ENCODE data around the gene STRN4. TPM values are rescaled to one million over a fixed set of nuclear protein-coding genes. Genes with fewer than 3 reads are reported as not detected.

Gene STRN4
- total and polyA plus RNA-seq, 2 donors (not counting 3 experiments of a cell fraction or from before 2014, with no cell fraction given), result 116 to 144 TPM

DNA sequence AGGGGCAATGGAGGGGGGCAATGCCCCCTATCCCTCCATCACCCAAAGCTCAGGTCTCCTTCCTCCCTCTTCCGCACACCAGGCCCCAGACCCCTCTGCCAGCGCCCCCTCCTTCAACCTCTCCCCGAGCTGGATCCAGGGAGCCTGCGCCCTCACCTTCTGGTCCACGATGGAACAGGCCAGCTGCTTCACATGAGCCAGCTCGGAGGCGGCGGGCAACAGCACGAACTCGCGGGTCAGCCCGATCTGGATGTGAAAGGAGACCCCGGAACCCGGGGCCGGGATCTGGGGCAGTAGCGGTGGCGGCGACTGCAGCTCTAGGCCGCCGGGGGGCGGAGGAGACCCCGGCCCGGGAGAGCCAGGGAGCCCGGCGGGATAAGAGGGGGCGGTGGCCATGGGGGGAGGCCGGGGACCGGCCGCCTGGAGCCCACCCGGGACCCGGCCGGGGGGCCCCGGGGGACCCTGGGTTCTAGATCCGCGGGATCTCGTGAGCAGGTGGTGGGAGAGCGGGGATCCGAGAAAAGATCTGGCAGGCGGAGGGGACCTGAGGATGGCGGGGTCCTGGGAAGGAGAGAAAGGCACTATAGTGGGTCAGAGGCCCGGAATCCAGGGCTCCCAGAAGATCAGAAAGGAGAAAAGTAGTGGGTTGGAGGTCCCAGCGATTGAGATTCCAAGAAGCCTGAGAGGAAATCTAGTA lies 30.1 kb downstream of the STRN4 start:
- H3K27ac ChIP-seq (ENCODE audit: insufficient read depth, low read depth, low read length), result peak overlapping the region; percentile 57
- dilution Hi-C loops (cut with MboI; ENCODE audit: extremely low pct_ligation_motif_present, low sequenced_read_pairs), result no loop called here
- CTCF ChIA-PET, result interaction anchor here (4.6 to 5.4 kb wide), 2 partner anchors 12 to 13 kb away, joined by 34 to 74 read pairs; no protein-coding TSS in a partner anchor

More for the DNA sequence above, 30.1 kb downstream of the STRN4 start:
- POLR2A ChIA-PET, result interaction anchor here (0.7 to 0.8 kb wide), 4 partner anchors 15 to 116 kb away, joined by 5 to 6 read pairs (median 6); no protein-coding TSS in a partner anchor
- no peak for DNase-seq (ENCODE audit: low read depth, low spot score)
- no peaks in the 10 kb centered on the region for H3K9me1 ChIP-seq (replicated peaks; ENCODE audit: control insufficient read depth, extremely low read depth, insufficient read depth, low read length)
- peaks cover 2 to 11% of the 10 kb centered on the region in 2 experiments for H3K36me3 ChIP-seq (ENCODE audit: control insufficient read depth in 2 of 2, extremely low read depth in 1 of 2, insufficient read depth in 2 of 2, low read length in 2 of 2)
- peaks cover 34% of the 10 kb centered on the region for H3K4me1 ChIP-seq (ENCODE audit: control insufficient read depth, extremely low read depth, insufficient read depth, low read length)
- intact Hi-C loops (cut with micrococcal nuclease), result loop anchor here (2.0 kb wide), 1 partner anchor 55 kb away; the partner anchor contains the start of gene DACT3
- H3K9me3 ChIP-seq (replicated peaks; ENCODE audit: control insufficient read depth, insufficient read depth, low read length), result no peaks in the 10 kb centered on the region
- peak; percentile 31 for FAIRE-seq
- no TSS peak for BruUV-seq (replicated peaks)
- peak overlapping the region; percentile 71 for H3K9ac ChIP-seq (replicated peaks; ENCODE audit: extremely low read depth, insufficient read depth, low read length)
- H3K4me3 ChIP-seq (replicated peaks in 1 of 3; ENCODE audit: insufficient read depth in 1 of 3, low read depth in 1 of 3, low read length in 3 of 3), result peak overlapping the region; percentile 76 to 96 (median 85)
- TF ChIP-seq MYC (IDR thresholded peaks at IDR 0.05; ENCODE audit: low read depth, low read length), result no peak
- TF ChIP-seq POLR2AphosphoS5 (IDR thresholded peaks at IDR 0.05; ENCODE audit: insufficient read depth, low read depth, low read length), result no peak
- TF ChIP-seq, protein P1, sequence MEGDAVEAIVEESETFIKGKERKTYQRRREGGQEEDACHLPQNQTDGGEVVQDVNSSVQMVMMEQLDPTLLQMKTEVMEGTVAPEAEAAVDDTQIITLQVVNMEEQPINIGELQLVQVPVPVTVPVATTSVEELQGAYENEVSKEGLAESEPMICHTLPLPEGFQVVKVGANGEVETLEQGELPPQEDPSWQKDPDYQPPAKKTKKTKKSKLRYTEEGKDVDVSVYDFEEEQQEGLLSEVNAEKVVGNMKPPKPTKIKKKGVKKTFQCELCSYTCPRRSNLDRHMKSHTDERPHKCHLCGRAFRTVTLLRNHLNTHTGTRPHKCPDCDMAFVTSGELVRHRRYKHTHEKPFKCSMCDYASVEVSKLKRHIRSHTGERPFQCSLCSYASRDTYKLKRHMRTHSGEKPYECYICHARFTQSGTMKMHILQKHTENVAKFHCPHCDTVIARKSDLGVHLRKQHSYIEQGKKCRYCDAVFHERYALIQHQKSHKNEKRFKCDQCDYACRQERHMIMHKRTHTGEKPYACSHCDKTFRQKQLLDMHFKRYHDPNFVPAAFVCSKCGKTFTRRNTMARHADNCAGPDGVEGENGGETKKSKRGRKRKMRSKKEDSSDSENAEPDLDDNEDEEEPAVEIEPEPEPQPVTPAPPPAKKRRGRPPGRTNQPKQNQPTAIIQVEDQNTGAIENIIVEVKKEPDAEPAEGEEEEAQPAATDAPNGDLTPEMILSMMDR (IDR thresholded peaks at IDR 0.05; ENCODE audit: extremely low read depth in 1 of 2, insufficient read depth in 1 of 2, low read depth in 1 of 2, low read length in 2 of 2), result peak in 1 of 2 donors; percentile 38
- no peak for TF ChIP-seq JUN (IDR thresholded peaks at IDR 0.05; ENCODE audit: borderline replicate concordance, insufficient read depth, insufficient read length, low read depth)
- TF ChIP-seq, protein P2, sequence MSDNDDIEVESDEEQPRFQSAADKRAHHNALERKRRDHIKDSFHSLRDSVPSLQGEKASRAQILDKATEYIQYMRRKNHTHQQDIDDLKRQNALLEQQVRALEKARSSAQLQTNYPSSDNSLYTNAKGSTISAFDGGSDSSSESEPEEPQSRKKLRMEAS (IDR thresholded peaks at IDR 0.05; ENCODE audit: insufficient read depth, insufficient read length), result no peak
- TF ChIP-seq EZH2 (IDR thresholded peaks at IDR 0.05; ENCODE audit: borderline replicate concordance, low read depth, low read length, severe bottlenecking), result no peak
- H3K27me3 ChIP-seq (ENCODE audit: control insufficient read depth in 2 of 2, insufficient read depth in 2 of 2, low read length in 2 of 2), result no peaks in the 10 kb centered on the region
- H3K4me2 ChIP-seq (ENCODE audit: insufficient read depth, low read length), result peak overlapping the region; percentile 61
- H3K79me2 ChIP-seq (ENCODE audit: control insufficient read depth, insufficient read depth, low read length), result peaks cover 34% of the 10 kb centered on the region
- H2AFZ ChIP-seq (ENCODE audit: low read depth, low read length), result no peak overlapping the region
- no peaks in the 10 kb centered on the region for H4K20me1 ChIP-seq (replicated peaks; ENCODE audit: control insufficient read depth, extremely low read depth, insufficient read depth, low read length)
